Keratinocyte (primary cell): ENCODE measurements around the gene GRM7. TPM values are rescaled to one million over a fixed set of nuclear protein-coding genes. Genes with fewer than 3 reads are reported as not detected.

ENCODE experiments used
- DNase-seq: peaks from one replicate; pipeline ENCODE4 v3.0.0-alpha.2; 2011; ENCODE audit warnings: low read depth, missing footprints, low spot score
- FAIRE-seq: peaks from 2 replicates; lab custom pipeline; 2011; peaks lifted over from hg19 to GRCh38; lab: Jason Lieb, UNC
- H2AFZ ChIP-seq: 2 replicates; pipeline ENCODE4 v1.6.0; 2012; ENCODE audit warnings: low read length, control low read depth, inconsistent platforms; ENCODE audit not compliant: control insufficient read depth
- H3K27ac ChIP-seq: 2 replicates; pipeline ENCODE4 v1.5.1; 2011; ENCODE audit warnings: low read length; ENCODE audit not compliant: control insufficient read depth, insufficient read depth
- H3K27me3 ChIP-seq: 3 replicates; pipeline ENCODE4 v1.6.0; 2011; ENCODE audit warnings: low read length; ENCODE audit not compliant: control insufficient read depth, insufficient read depth; ENCODE audit errors: extremely low read depth
- H3K36me3 ChIP-seq, 2 experiments: 2 replicates in 1 of 2; 3 replicates in 1 of 2; pipeline ENCODE4 v1.5.1; 2011; ENCODE audit warnings: low read length in 2 of 2, mild to moderate bottlenecking in 1 of 2; ENCODE audit not compliant: control insufficient read depth in 2 of 2, insufficient read depth in 2 of 2; ENCODE audit errors: extremely low read depth in 1 of 2
- H3K4me1 ChIP-seq: 3 replicates; pipeline ENCODE4 v1.5.1; 2011; ENCODE audit warnings: low read length; ENCODE audit not compliant: control insufficient read depth, insufficient read depth; ENCODE audit errors: extremely low read depth
- H3K4me2 ChIP-seq: 3 replicates; pipeline ENCODE4 v1.6.0; 2011; ENCODE audit warnings: low read depth, low read length; ENCODE audit not compliant: control insufficient read depth, insufficient read depth; ENCODE audit errors: extremely low read depth
- H3K4me3 ChIP-seq, 3 experiments: fragments of 200-600 bp in 1 of 3; sonication (generic) in 1 of 3; 2 replicates in 2 of 3; 3 replicates in 1 of 3; pipeline ENCODE4 v1.5.1; 2011 to 2016; ENCODE audit warnings: low read length in 3 of 3, mild to moderate bottlenecking in 3 of 3, control low read depth in 2 of 3, inconsistent platforms in 1 of 3, low read depth in 1 of 3, mixed read lengths in 1 of 3, mixed run types in 1 of 3, moderate library complexity in 1 of 3; ENCODE audit not compliant: control insufficient read depth in 2 of 3, insufficient read depth in 2 of 3; ENCODE audit errors: extremely low read depth in 1 of 3
- H3K79me2 ChIP-seq: 2 replicates; pipeline ENCODE4 v1.6.0; 2012; ENCODE audit warnings: low read length; ENCODE audit not compliant: control insufficient read depth, insufficient read depth
- H3K9ac ChIP-seq: 3 replicates; pipeline ENCODE4 v1.6.0; 2011; ENCODE audit warnings: low read length; ENCODE audit not compliant: control insufficient read depth, insufficient read depth; ENCODE audit errors: extremely low read depth
- H3K9me1 ChIP-seq: 3 replicates; pipeline ENCODE4 v1.6.0; 2011; ENCODE audit warnings: low read length; ENCODE audit not compliant: control insufficient read depth, insufficient read depth; ENCODE audit errors: extremely low read depth
- H3K9me3 ChIP-seq: 2 replicates; pipeline ENCODE4 v1.5.1; 2012; ENCODE audit warnings: low read depth, low read length; ENCODE audit not compliant: control insufficient read depth
- H4K20me1 ChIP-seq: 3 replicates; pipeline ENCODE4 v1.6.0; 2011; ENCODE audit warnings: low read length; ENCODE audit not compliant: control insufficient read depth, insufficient read depth; ENCODE audit errors: extremely low read depth
- EZH2 ChIP-seq: IDR thresholded peaks from one replicate; pipeline ENCODE4 v1.6.1; 2012; ENCODE audit warnings: inconsistent platforms, mild to moderate bottlenecking, low read length, moderate library complexity
- dilution Hi-C: fragments of 300-500 bp; cut with MboI; formaldehyde crosslinking; loops from one replicate; pipeline ENCODE4 v1.7.0; 2020; ENCODE audit warnings: low sequenced_read_pairs; ENCODE audit not compliant: extremely low pct_ligation_motif_present
- polyA plus RNA-seq, 5 experiments: library from polyadenylated mRNA; depleted of rRNA in 3 of 5; stranded (reverse) in 3 of 5; stranded (forward) in 1 of 5; unstranded in 1 of 5; fragments of >200 nt; gene quantifications; 1 replicate in 1 of 5; 2 replicates in 3 of 5; 3 replicates in 1 of 5; pipeline versions ENCODE4 v1.2.1 to v1.2.3, GENCODE V29; 2011 to 2012; ENCODE audit warnings: missing spikeins in 2 of 5, low read depth in 1 of 5, low replicate concordance in 1 of 5
- TF ChIP-seq, protein P1 (sequence below), 3 experiments: IDR thresholded peaks in 1 of 3; conservative IDR thresholded peaks in 1 of 3; optimal IDR thresholded peaks in 1 of 3; 2 replicates in 2 of 3; 3 replicates in 1 of 3; pipeline versions ENCODE3 to v1.5.1; 2011; ENCODE audit warnings: low read length in 3 of 3, mild to moderate bottlenecking in 3 of 3, moderate library complexity in 2 of 3, control low read depth in 1 of 3, inconsistent platforms in 1 of 3; ENCODE audit not compliant: insufficient read depth in 2 of 3; ENCODE audit errors: extremely low read depth in 1 of 3

The GRM7 gene
- polyA plus RNA-seq, 1 donor (not counting 4 experiments of a cell fraction or from before 2014, with no cell fraction given): not detected

DNA sequence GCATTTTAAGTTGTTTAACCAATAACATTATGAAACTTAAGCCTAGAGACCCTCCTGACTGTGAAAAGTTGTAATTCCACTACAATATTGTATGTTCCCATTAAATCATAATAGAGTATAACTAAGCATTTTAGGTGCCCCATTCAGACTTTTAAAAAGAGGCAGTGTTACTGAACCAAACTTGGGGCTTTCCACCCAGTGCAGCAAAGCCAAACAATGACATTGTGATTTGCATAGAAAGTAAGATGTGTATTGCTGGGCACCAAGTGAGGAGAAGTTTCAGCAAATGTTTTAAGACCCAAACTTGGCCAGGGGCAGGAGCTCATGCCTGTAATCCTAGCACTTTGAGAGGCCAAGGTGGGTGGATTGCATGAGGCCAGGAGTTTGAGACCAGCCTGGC is 706.2 kb downstream of the GRM7 start:
- dilution Hi-C loops: no loop called here
- H3K9ac ChIP-seq: no peak overlapping the region
- H2AFZ ChIP-seq: no peak overlapping the region
- H4K20me1 ChIP-seq: no peaks in the 10 kb centered on the region
- no peaks in the 10 kb centered on the region for H3K79me2 ChIP-seq
- peaks cover 2% of the 10 kb centered on the region for H3K9me3 ChIP-seq
- FAIRE-seq (no peak), DNase-seq (no peak)
- no peak overlapping the region for H3K4me2 ChIP-seq
- H3K4me3 ChIP-seq: no peak overlapping the region
- TF ChIP-seq EZH2: no peak
- TF ChIP-seq, protein P1, sequence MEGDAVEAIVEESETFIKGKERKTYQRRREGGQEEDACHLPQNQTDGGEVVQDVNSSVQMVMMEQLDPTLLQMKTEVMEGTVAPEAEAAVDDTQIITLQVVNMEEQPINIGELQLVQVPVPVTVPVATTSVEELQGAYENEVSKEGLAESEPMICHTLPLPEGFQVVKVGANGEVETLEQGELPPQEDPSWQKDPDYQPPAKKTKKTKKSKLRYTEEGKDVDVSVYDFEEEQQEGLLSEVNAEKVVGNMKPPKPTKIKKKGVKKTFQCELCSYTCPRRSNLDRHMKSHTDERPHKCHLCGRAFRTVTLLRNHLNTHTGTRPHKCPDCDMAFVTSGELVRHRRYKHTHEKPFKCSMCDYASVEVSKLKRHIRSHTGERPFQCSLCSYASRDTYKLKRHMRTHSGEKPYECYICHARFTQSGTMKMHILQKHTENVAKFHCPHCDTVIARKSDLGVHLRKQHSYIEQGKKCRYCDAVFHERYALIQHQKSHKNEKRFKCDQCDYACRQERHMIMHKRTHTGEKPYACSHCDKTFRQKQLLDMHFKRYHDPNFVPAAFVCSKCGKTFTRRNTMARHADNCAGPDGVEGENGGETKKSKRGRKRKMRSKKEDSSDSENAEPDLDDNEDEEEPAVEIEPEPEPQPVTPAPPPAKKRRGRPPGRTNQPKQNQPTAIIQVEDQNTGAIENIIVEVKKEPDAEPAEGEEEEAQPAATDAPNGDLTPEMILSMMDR (optimal IDR thresholded peaks at IDR 0.05 in 1 of 3, IDR thresholded peaks at IDR 0.05 in 1 of 3, conservative IDR thresholded peaks at IDR 0.05 in 1 of 3; ENCODE audit: extremely low read depth in 1 of 3, insufficient read depth in 2 of 3, low read length in 3 of 3): no peak
- H3K4me1 ChIP-seq: peaks cover 15% of the 10 kb centered on the region
- no peak overlapping the region for H3K27ac ChIP-seq
- H3K36me3 ChIP-seq: no peaks in the 10 kb centered on the region
- no peaks in the 10 kb centered on the region for H3K27me3 ChIP-seq
- H3K9me1 ChIP-seq: no peaks in the 10 kb centered on the region

DNA sequence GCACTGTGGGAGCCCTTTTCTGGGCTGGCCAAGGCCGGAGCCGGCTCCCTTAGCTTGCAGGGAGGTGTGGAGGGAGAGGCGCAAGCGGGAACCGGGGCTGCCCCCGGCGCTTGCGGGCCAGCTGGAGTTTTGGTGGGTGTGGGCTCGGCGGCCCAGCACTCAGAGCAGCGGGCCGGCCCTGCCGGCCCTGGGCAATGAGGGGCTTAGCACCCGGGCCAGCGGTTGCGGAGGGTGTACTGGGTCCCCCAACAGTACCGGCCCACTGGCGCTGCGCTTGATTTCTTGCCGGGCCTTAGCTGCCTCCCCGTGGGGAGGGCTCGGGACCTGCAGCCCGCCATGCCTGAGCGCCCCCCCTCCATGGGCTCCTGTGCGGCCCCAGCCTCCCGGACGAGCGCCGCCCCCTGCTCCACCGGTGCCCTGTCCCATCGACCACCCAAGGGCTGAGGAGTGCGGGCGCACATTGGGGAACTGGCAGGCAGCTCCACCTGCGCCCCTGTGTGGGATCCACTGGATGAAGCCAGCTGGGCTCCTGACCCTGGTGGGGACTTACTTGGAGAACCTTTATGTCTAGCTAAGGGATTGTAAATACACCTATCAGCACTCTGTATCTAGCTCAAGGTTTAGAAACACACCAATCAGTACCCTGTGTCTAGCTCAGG is 707.7 kb downstream of the GRM7 start:
- no peak overlapping the region for H2AFZ ChIP-seq
- FAIRE-seq: no peak
- no peaks in the 10 kb centered on the region for H3K36me3 ChIP-seq
- H3K4me3 ChIP-seq: no peak overlapping the region
- no peaks in the 10 kb centered on the region for H3K9me1 ChIP-seq
- DNase-seq: no peak
- H3K9ac ChIP-seq: no peak overlapping the region
- peaks cover 2% of the 10 kb centered on the region for H3K9me3 ChIP-seq
- H3K79me2 ChIP-seq: no peaks in the 10 kb centered on the region
- no peak overlapping the region for H3K27ac ChIP-seq
- H3K27me3 ChIP-seq: no peaks in the 10 kb centered on the region
- peaks cover 8% of the 10 kb centered on the region for H3K4me1 ChIP-seq
- dilution Hi-C loops: no loop called here
- H4K20me1 ChIP-seq: no peaks in the 10 kb centered on the region
- TF ChIP-seq, protein P1 (optimal IDR thresholded peaks at IDR 0.05 in 1 of 3, IDR thresholded peaks at IDR 0.05 in 1 of 3, conservative IDR thresholded peaks at IDR 0.05 in 1 of 3; ENCODE audit: extremely low read depth in 1 of 3, insufficient read depth in 2 of 3, low read length in 3 of 3): no peak
- no peak for TF ChIP-seq EZH2
- H3K4me2 ChIP-seq: no peak overlapping the region
